GM12878 (cell line): ENCODE measurements around the gene F13B. TPM values are rescaled to one million over a fixed set of nuclear protein-coding genes. Genes with fewer than 3 reads are reported as not detected.

Experiments
- ATAC-seq: fragments of 200-7000 bp; cut with Tn5 transposase; 3 replicates; pipeline ENCODE4 v1.9.1; 2020; ENCODE audit warnings: mild to moderate bottlenecking, moderate library complexity
- BruUV-seq: library from RNA; stranded (reverse); fragments of 400-500 nt; replicated peaks from 2 replicates; lab custom pipeline; 2021; lab: Mats Ljungman, UMichigan
- CTCF ChIA-PET: fragments of 300-600 bp; sonication (Branson Sonifier 250); formaldehyde crosslinking; extraction: SDS; loops from one replicate; lab custom pipeline; 2021; ENCODE audit warnings: inconsistent platforms; lab: Yijun Ruan, JAX
- POLR2A ChIA-PET: fragments of 350-600 bp; formaldehyde crosslinking; extraction: SDS; loops from one replicate; lab custom pipeline; 2021; ENCODE audit warnings: inconsistent platforms; lab: Charles Lee
- RAD21 ChIA-PET: fragments of 300-600 bp; sonication (Branson Sonifier 250); formaldehyde crosslinking; loops from one replicate; lab custom pipeline; 2023; ENCODE audit warnings: antibody characterized with exemption; ENCODE audit not compliant: unreplicated experiment; lab: Charles Lee
- SMC1A ChIA-PET: fragments of 300-600 bp; sonication (Branson Sonifier 250); formaldehyde crosslinking; loops from one replicate; lab custom pipeline; 2023; ENCODE audit not compliant: unreplicated experiment, uncharacterized antibody; lab: Charles Lee
- DNase-seq: peaks from one replicate; pipeline ENCODE4 v3.0.0-alpha.2; 2011; ENCODE audit warnings: low read depth, low spot score
- FAIRE-seq: peaks from 3 replicates; lab custom pipeline; 2011; peaks lifted over from hg19 to GRCh38; lab: Jason Lieb, UNC
- H2AFZ ChIP-seq: 2 replicates; pipeline ENCODE4 v1.6.0; 2011; ENCODE audit warnings: low read depth, low read length, control low read depth; ENCODE audit not compliant: control insufficient read depth
- H3K27ac ChIP-seq: 2 replicates; pipeline ENCODE4 v1.5.1; 2011; ENCODE audit warnings: control low read depth; ENCODE audit not compliant: control insufficient read depth, insufficient read depth
- H3K27me3 ChIP-seq, 2 experiments: replicated peaks in 1 of 2; 2 replicates each; pipeline versions ENCODE4 v1.6.0 to v1.6.1; 2011; ENCODE audit warnings: low read length in 1 of 2; ENCODE audit not compliant: control insufficient read depth in 2 of 2, insufficient read depth in 2 of 2
- H3K36me3 ChIP-seq, 2 experiments: 2 replicates each; pipeline ENCODE4 v1.5.1; 2011; ENCODE audit warnings: low read length in 1 of 2; ENCODE audit not compliant: control insufficient read depth in 2 of 2, insufficient read depth in 2 of 2
- H3K4me1 ChIP-seq: 2 replicates; pipeline ENCODE4 v1.6.1; 2011; ENCODE audit warnings: mild to moderate bottlenecking, low read length, moderate library complexity, mixed read lengths; ENCODE audit not compliant: control insufficient read depth, insufficient read depth
- H3K4me2 ChIP-seq: 2 replicates; pipeline ENCODE4 v1.6.0; 2011; ENCODE audit warnings: control low read depth; ENCODE audit not compliant: control insufficient read depth, insufficient read depth
- H3K4me3 ChIP-seq: fragments of 200-600 bp; sonication (generic); 2 replicates; pipeline ENCODE4 v1.5.1; 2016
- H3K79me2 ChIP-seq: 2 replicates; pipeline ENCODE4 v1.6.0; 2011; ENCODE audit warnings: low read length; ENCODE audit not compliant: control insufficient read depth, insufficient read depth
- H3K9ac ChIP-seq: 2 replicates; pipeline ENCODE4 v1.8.0; 2011; ENCODE audit warnings: low read length, control low read depth, mixed read lengths; ENCODE audit not compliant: control insufficient read depth, insufficient read depth
- H3K9me3 ChIP-seq: replicated peaks from 3 replicates; pipeline ENCODE4 v1.5.1; 2011; ENCODE audit warnings: mild to moderate bottlenecking, low read length; ENCODE audit not compliant: control insufficient read depth, insufficient read depth
- H4K20me1 ChIP-seq: 2 replicates; pipeline ENCODE4 v1.6.0; 2011; ENCODE audit not compliant: control insufficient read depth, insufficient read depth
- BMI1 ChIP-seq: fragments of 450-650 bp; IDR thresholded peaks from 2 replicates; pipeline ENCODE4 v1.6.1; 2016; ENCODE audit warnings: mild to moderate bottlenecking, moderate library complexity, borderline replicate concordance
- CHD2 ChIP-seq: IDR thresholded peaks from 2 replicates; pipeline ENCODE4 v1.6.1; 2011; ENCODE audit warnings: low read depth, low read length, improper control_type of control experiment, borderline replicate concordance
- NFYA ChIP-seq: IDR thresholded peaks from 2 replicates; pipeline ENCODE4 v1.6.1; 2011; ENCODE audit warnings: low read depth, mild to moderate bottlenecking, low read length, improper control_type of control experiment, borderline replicate concordance
- NR2C2 ChIP-seq: IDR thresholded peaks from 2 replicates; pipeline ENCODE4 v1.6.1; 2011; ENCODE audit warnings: borderline replicate concordance, low read depth; ENCODE audit not compliant: control insufficient read depth, insufficient read length
- TCF7 ChIP-seq: IDR thresholded peaks from 2 replicates; pipeline ENCODE4 v1.6.1; 2014; ENCODE audit warnings: antibody characterized with exemption, borderline replicate concordance
- ZNF207 ChIP-seq: fragments of 450-650 bp; IDR thresholded peaks from 2 replicates; pipeline ENCODE4 v1.6.1; 2014; ENCODE audit warnings: antibody characterized with exemption, mild to moderate bottlenecking, borderline replicate concordance
- WGBS: methylation state at CpG from one replicate; pipeline ENCODE4 v1.1.6; 2016; ENCODE audit warnings: low lambda C conversion rate; ENCODE audit not compliant: insufficient replicate concordance, insufficient coverage; ENCODE audit errors: missing lambda C conversion rate; 5-methylcytosine and 5-hydroxymethylcytosine counted together
- in situ Hi-C: fragments of 300-500 bp; cut with MboI; formaldehyde crosslinking; loops from 9 replicates; pipeline ENCODE4 v1.14.3; 2018; ENCODE audit warnings: mixed read lengths
- intact Hi-C: fragments of 100-400 bp; cut with micrococcal nuclease; formaldehyde crosslinking; loops from one replicate; pipeline ENCODE4 v1.14.2; 2022; ENCODE audit not compliant: unreplicated experiment
- polyA plus RNA-seq, 11 experiments: library from polyadenylated mRNA; depleted of rRNA in 4 of 11; unstranded in 6 of 11; stranded (reverse) in 5 of 11; fragments of >200 nt; fragmentation: Nextera tagmentation in 4 of 11; fragmentation: Illumina TruSeq in 1 of 11; extraction: Ambion mirVana in 4 of 11; extraction: Trizol in 1 of 11; gene quantifications; 1 replicate in 1 of 11; 2 replicates in 10 of 11; pipeline versions ENCODE4 v1.2.1 to v1.2.3, GENCODE V29; 2011 to 2016; ENCODE audit warnings: inconsistent platforms in 2 of 11, missing spikeins in 2 of 11, low read depth in 1 of 11
- total RNA-seq, 4 experiments: library from RNA; depleted of rRNA in 3 of 4; stranded (reverse); fragments of >200 nt in 3 of 4; fragmentation: Illumina TruSeq in 1 of 4; extraction: Trizol in 1 of 4; gene quantifications; 2 replicates each; pipeline versions ENCODE4 v1.2.1 to v1.2.3, GENCODE V29; 2013 to 2021
- TF ChIP-seq, protein P1 (sequence below): fragments of 450-650 bp; formaldehyde crosslinking; IDR thresholded peaks from 2 replicates; pipeline ENCODE4 v1.4.0; 2020; ENCODE audit warnings: mild to moderate bottlenecking, moderate library complexity

F13B gene
- total and polyA plus RNA-seq, 10 of the 15 experiments (the other 5 are each of a cell fraction or from before 2014, with no cell fraction given): 0.06 TPM; not detected in 9

DNA sequence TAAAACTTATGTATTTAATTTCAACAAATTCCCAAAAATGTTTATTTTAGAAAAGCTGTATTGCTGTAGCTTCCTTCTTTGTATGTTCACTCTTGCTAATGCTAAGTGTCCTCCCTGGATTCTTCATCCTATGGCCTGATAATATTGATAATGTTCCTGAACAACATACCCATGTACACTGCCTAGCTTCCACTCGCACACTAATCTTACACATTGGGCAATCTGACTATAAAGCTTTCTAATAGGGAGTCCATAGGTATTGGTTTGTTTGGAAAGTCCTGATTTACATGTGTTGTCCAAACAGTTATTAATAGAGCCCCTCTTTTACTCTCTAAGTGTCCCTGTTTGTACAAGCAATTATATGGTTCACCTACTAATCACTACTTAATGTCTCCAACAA lies 783 bp downstream of the F13B start:
- ChIA-PET CTCF (no interaction called here), RAD21 (no interaction called here)

More for the DNA sequence above, 783 bp downstream of the F13B start:
- TF ChIP-seq NFYA (no peak), BMI1 (no peak), TCF7 (no peak), ZNF207 (no peak), CHD2 (no peak), NR2C2 (no peak)
- TF ChIP-seq, protein P1, sequence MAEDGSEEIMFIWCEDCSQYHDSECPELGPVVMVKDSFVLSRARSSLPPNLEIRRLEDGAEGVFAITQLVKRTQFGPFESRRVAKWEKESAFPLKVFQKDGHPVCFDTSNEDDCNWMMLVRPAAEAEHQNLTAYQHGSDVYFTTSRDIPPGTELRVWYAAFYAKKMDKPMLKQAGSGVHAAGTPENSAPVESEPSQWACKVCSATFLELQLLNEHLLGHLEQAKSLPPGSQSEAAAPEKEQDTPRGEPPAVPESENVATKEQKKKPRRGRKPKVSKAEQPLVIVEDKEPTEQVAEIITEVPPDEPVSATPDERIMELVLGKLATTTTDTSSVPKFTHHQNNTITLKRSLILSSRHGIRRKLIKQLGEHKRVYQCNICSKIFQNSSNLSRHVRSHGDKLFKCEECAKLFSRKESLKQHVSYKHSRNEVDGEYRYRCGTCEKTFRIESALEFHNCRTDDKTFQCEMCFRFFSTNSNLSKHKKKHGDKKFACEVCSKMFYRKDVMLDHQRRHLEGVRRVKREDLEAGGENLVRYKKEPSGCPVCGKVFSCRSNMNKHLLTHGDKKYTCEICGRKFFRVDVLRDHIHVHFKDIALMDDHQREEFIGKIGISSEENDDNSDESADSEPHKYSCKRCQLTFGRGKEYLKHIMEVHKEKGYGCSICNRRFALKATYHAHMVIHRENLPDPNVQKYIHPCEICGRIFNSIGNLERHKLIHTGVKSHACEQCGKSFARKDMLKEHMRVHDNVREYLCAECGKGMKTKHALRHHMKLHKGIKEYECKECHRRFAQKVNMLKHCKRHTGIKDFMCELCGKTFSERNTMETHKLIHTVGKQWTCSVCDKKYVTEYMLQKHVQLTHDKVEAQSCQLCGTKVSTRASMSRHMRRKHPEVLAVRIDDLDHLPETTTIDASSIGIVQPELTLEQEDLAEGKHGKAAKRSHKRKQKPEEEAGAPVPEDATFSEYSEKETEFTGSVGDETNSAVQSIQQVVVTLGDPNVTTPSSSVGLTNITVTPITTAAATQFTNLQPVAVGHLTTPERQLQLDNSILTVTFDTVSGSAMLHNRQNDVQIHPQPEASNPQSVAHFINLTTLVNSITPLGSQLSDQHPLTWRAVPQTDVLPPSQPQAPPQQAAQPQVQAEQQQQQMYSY (CRISPR knock-in tag): no peak
- WGBS: 78% methylated on average over 1 of the region's 1 CpG
- BruUV-seq: no TSS peak
- Histone ChIP-seq H3K27ac (no peak overlapping the region), H3K36me3 (no peaks in the 10 kb centered on the region), H3K9ac (no peak overlapping the region), H3K79me2 (no peaks in the 10 kb centered on the region), H3K4me1 (no peaks in the 10 kb centered on the region), H3K27me3 (no peaks in the 10 kb centered on the region), H3K4me3 (no peak overlapping the region), H3K4me2 (no peak overlapping the region), H3K9me3 (no peaks in the 10 kb centered on the region), H2AFZ (no peak overlapping the region), H4K20me1 (no peaks in the 10 kb centered on the region)
- FAIRE-seq (no peak), DNase-seq (no peak), ATAC-seq (no peak)
- SMC1A ChIA-PET: no interaction called here
- in situ Hi-C loops (no loop called here), intact Hi-C loops (no loop called here)
- POLR2A ChIA-PET: no interaction called here
